HG02798 (cell line): ENCODE results near the gene OSGIN1.

ENCODE experiments used
- ATAC-seq: cut with Tn5 transposase; IDR thresholded peaks from one replicate; pipeline ENCODE4 v1.9.1; 2021; ENCODE audit warnings: mild to moderate bottlenecking; ENCODE audit not compliant: unreplicated experiment, poor library complexity

Gene OSGIN1

GRCh38 chr16:83969771-83970429, 16.9 kb downstream of the OSGIN1 start:
- no peak for ATAC-seq

DNA sequence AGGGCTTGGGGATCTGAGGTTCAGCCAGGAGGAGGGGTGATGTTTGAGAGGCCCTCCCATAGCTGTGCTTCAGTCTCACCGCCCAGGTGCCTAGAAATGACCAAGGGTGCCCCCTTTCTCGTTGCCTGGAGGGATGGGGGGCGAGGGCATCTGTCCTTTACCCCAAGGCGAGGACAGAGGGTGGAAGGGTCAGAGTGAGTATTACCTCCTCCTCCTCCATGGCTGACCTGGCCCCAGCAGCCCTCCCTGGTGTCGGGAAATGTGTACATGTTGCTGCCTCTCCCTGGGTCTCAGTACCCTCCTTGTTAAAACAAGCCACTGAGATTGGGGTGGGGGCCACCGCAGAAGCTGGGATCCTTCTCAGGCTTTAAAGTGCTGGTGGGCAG, 17.4 kb downstream of the OSGIN1 start:
- ATAC-seq: no peak

DNA sequence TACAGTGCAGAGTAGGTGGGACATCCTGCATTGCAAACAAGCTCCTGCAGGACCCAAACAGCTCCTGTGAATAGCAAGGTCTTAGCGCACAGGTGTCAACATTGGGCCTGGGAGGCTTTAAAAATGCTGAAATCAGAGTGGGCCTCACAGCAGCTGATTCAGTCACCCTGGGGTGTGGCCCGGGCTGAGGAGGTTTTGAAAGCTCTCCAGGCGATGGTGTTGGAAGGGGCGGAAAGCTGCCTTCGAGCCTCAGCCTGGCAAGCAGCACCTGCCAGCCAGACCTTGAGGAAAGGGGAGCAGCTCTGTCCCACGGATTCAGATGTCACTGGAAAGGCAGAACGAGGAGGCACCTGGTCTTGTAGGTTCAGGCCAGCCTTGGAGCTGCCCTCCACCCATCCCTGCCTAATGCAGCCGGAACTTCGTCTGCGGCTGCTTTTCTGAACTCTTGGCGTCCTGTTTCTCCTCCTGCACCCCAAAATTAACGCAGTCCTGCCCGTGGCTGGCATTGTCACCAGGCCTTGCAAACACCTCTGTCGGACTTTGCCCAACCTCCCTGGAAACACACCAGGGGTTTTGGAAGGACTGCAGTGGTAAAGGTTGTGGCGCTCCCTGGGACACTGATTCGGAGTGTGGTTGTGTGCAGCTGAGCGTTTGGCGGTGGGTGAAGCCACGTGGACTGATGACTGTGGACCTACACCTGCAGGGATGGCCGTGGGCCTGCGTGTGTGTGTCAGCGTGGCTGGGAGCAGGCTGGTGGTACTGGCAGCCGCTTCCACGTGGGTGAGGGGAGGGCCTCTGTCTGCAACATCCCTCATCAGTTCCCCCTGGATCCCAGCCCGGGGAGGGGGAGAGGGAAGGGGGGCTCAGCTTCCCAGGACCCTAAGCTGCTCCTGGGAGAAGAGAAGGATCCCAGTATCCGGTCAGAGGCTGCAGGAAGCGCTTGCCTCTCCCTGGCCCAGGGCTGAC, 18.4 kb downstream of the OSGIN1 start:
- no peak for ATAC-seq

- ATAC-seq: no peak
These were observed 19.4 kb downstream of the OSGIN1 start for GRCh38 chr16:83972256-83973008.

DNA sequence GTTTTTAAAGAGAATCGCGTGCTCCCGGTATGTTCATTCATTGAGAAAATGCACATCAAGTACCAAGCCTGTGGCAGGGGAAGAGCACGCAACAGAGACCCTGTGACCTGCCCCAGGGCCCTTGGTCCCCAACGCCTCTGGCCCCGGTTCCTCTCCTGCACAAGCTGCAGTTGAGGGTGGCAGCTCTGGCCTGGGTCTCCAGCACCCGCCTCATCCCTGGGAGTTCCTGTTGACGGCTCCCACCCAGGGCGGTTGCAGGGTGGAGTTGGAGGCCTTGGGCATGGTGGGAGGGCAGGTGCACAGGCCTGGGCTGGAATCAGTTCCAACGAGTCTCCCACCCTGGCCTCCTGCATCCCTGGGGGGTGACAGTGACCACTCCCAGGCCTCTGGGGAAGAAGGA, 20.0 kb downstream of the OSGIN1 start:
- ATAC-seq: no peak

DNA sequence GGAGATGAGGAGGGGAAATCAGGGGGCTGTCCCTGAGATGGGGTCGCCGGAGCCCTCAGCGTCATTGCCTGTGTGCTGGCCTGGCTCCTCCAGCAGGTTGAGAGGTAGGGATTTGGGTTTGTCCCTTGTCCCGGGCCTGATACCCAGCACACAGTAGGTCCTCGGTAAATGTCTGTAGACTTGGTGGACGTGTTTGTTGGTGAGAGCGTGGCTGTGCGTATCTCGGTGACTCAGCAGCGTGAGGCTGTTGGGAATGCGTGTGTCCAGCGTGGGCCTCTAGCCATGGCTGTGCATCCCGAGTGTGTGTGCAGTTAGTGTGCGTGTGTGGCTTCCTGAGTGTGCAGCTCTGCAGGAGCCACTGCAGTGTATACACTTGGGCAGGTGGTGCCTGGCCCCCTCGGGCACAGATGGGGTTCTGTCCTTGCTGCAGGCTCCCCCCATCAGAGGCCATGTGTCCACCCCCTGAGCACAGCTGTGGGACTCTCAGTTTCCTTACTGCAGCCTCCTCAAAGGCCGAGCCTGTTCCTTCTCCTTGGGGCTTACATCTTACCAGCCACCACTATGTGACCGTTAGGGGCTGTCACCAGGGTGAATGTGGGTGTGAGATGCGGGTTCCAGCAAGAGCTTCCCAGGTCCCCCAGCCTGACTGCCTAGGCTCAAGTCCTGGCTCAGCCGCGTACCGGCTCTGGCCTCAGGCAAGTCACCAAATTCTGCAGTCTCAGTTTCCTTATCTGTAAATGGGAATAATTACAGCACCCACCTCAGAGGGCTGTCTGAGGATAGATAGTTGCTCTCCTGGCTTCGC, 20.7 kb downstream of the OSGIN1 start:
- no peak for ATAC-seq

DNA sequence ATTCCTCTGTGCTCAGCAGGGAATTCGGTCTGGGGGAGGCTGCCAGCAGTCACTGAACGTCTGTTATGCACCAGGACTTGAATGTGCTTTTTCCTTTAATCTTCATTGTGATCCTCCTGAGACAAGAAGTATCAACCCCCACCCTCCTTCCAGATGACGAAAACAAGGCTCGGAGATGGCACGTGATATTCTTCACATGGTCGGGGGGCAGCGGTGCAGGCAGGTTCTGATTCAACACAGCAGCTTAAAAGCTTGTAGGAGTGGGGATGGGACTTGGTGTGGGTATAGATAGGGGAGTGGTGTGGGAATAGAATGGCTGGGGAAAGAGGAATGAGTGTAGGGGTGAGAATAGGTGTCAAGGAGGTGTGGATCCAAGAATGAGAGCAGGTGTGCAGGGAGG, 21.4 kb downstream of the OSGIN1 start:
- ATAC-seq: no peak

DNA sequence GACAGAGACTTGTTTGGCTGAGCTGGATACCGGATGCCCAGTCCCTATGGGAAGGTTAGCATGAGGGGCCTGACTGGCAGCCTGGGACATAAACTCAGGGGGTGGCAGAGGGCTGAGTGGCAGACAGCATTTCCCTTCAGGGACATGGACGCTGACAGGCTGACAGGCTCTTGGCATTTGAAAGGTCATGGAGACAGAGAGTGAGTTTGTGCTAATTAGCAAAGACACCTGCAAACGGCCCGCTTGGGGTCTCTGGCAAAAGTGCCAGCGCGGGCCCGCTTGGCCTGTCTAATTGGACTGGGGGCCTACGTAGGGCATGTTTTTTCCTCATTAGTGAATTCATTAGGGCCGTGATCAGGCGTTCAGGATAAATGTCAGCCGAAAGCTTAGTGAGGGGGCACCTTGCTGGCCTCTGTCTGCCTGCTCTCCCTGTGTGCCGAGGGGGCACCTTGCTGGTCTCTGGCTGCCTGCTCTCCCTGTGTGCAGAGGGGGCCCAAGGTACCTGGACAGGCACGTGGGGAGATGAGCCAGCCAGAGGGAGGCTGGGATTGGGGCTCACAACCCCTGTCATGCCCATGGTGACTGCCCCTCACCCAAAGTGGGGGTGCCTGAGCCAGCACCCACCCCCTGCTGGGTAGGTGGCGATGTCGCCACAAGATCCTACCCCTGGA, 22.7 kb downstream of the OSGIN1 start:
- no peak for ATAC-seq

- ATAC-seq: no peak
These were observed 24.2 kb downstream of the OSGIN1 start for GRCh38 chr16:83977056-83977815.

GRCh38 chr16:83978401-83978904, 25.4 kb downstream of the OSGIN1 start:
- ATAC-seq: no peak

DNA sequence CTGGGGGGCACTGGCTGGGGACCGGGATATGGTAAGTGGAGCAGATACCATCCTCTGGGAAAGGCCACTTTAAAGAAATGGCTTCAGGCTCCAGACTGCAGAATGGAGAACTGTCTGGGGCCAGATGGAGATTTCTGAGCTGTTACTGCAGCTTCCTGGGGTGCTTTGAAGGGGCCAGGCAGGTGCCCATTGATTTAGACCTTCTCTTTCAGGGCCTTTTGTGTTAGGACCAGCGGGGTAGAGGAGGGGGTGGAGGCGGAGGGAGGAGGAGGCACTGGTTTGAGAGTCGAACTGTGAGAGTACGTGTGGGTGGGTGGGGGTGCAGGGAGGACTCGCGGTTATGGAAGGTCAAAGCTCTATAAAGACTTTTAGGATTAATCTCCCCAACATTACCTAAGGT, 26.4 kb downstream of the OSGIN1 start:
- ATAC-seq: no peak

DNA sequence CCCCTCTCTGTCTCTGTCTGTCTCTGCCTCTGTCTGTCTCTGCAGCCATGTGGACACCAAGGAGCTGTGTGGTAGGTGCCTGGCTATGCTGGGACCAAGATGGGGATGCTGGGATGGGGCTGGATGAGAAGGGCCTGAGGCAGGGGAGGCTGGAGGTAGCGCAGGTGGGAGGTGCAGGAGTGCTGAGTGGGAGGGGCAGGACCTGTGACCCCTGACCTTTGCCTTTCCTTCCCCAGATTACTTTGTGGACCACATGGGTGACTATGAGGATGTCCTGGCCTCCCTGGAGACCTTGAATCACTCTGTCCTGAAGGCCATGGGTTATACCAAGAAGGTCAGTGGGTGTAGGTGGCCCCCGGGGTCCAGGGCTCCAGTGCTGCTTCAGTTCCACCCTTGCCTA, 27.8 kb downstream of the OSGIN1 start:
- ATAC-seq: no peak

- no peak for ATAC-seq
These were observed 28.8 kb downstream of the OSGIN1 start for GRCh38 chr16:83981799-83982198.

DNA sequence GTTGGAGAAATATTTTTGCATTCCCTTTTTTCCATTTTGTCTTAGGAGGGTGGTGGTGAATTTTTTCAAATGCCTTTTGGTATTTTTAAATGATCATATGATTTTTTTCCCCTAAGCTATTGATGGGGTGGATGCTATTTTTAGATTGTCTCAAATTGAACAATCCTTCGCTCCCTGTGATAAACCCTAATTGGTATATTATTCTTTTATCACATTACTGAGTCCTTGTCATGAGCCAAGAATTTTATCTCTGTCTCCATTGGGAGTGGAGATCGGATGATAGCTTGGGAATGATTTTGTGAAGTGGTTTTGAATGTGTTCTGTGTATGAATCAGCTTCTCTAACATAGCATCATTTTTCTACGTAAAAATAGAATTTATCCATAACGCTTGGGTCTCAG, 30.5 kb downstream of the OSGIN1 start:
- no peak for ATAC-seq

GRCh38 chr16:83989300-83989699, 36.3 kb downstream of the OSGIN1 start:
- no peak for ATAC-seq

DNA sequence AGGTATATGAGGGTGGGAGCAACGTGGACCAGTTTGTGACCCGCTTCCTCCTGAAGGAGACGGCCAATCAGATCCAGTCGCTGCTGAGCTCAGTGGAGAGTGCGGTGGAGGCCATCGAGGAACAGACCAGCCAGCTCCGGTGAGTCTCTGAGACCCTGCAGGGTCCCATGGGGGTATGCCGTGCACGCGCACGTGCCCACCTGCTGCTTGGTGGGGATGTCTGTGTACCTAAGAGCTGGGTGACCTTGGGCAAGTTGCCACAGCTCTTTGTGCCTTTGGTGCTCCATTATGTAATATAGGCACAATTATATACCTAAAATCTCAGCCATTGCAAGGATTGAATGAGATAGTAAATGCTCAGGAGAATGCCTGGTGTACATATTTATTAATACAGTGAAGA, 37.5 kb downstream of the OSGIN1 start:
- ATAC-seq: no peak

- no peak for ATAC-seq
These were observed 39.6 kb downstream of the OSGIN1 start for GRCh38 chr16:83992624-83993023.

DNA sequence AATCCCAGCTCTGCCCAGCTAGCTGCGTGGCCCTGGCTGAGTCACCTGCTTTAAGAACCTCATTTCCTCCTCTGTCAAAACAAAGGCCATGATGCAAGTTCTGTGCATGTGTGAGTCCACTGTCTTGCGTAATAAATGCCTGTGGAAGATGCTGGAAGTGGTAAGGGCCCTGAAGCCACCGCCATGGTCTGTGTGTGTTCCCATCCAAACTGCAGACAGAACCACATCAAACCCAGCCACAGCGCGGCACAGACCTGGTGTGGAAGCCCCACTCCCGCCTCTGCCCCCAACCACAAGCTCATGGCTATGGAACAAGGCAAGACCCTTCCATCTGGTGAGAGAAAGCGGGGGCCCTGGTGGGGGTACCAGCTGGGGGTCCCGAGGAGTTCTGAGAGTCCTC, 41.0 kb downstream of the OSGIN1 start:
- no peak for ATAC-seq

DNA sequence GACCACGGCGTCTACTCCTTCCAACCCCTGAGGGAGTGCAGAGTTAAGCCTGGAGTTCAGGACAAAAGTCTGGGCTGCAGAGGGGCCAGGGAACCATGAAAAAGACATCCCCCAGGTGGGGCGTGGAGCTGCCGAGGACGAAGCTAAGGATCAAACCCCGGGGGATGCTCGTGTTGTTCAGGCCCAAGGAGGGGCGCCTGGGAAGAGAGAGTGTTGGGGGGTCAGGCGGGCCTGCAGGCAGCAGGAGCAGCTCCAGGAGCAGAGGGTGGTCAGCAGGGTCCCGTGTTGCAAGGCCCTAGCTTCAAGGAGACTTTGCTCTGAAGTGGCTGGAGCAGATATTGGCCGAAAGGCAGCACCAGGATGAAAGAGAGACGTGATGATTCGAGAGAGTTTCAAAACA, 41.7 kb downstream of the OSGIN1 start:
- ATAC-seq: no peak
